NCI-H146 (cell line): ENCODE measurements around the gene KCNS3.

Experiments
- DNase-seq: peaks from one replicate; lab custom pipeline; 2025; lab: John Stamatoyannopoulos, UW

KCNS3 gene

DNA sequence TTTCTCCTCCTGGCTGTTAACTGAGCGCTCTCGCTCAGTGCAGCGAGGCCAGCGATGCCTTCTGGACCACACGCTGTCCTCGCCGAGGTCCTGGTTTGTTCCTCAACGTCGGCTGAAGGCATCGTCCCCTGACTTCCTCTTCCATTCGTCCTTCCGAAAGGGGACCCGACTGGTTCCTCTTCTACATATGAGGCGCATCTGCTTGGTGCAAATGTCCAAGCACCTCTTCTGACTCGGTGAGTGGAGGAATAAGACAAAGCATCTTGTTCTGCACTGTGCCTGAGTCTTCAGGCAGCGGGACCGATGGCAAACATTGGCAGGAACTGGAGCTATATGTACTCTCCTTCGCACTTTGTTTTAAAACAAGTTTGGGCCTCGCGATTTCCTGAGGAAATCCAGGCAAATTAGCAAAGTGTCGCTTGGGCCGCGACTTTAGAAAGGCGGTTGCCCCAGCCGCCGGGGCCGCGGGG, 621 bp upstream of the KCNS3 start:
- DNase-seq: peak; percentile 8

DNA sequence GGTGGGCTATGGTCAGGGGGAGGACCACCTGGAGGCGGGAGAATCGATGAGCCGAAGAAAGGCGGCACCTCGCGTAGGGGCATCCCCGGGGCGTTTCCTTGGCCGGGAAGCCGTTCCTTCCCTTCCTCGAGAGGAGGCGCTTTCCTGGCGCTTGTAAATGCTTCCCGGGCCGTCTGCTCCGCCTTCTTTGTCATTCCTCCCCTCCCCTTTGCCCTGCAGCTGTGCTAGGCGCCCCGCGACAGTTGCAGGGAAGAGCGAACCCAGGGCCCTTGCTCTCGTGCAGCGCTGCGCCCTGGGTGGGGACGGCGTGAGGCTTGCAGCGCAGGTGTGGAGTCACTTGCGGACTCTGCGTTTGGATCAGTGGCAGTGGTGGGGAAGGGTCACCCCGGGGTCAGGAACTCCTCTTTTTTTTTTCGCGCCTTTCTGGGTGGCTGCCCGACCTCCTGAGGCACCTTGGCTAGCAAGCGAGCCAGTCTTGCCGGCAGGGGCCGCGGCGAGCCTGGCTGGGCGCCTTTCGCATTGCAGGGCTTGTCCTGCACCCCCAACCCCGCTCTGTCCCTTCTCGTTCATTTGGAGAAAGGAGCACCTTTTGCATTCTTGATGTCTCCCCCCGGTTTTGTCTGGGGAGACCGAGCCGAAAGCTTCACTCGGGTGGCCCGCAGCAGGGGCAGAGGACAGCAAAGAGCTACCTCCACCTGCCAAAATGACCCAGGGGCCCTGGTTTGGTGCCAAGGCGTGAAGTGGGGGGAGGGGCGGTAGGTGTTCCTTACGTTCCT, 858 bp downstream of the KCNS3 start:
- DNase-seq: peak; percentile 52

DNA sequence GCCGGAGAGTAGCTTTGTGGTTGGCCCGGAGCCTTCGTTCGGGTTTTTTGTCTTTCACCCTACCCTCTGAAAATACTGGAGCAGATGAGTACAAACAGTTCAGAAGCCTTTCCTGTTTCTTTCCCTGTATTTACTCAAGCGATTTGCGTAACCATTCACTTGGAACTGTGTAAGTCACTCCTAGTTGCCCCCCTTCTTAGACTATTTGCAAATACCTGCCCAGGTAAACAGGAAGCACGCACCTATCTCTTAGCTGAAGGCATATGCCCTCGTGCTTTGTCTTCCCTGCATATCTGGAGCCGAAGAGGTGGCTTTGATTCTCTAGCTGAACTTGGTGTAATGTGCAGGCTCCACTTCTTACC, 1.4 kb downstream of the KCNS3 start:
- DNase-seq: no peak

DNA sequence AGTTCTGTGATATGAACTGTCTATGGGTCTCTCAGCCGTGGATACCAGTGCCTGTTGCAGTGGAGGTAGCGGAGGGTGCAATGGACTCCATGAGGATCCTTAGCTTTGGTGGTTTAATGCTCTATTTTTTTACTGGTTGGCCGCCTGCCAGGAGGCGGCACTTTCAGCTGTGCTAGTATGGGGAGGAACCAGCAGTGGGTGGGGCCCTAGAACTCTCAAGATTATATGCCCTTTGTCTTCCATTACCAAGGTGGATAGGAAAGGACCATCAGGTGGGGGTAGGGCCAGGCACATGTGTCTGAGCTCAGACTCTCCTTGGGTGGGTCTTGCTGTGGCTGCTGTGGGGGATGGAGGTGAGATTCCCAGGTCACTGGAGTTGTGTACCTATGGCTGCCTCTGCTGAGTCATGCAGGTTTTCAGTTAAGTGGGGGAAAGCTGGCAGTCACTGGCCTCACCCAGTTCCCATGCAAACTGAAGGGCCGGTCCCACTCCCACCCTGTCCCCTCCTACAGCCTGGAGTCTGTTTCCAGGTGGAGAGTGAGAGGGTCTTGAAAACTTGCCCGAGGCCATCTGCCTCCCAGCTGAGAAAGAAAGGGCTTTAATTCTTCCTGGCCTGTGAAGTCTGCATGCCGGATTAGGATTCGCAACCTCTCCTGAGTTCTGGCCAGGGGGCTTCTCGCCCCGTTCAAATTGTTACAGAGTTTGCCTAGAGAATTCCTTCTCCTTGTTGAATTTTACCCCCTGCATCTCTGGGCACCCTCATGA, 14.5 kb downstream of the KCNS3 start:
- DNase-seq: no peak

DNA sequence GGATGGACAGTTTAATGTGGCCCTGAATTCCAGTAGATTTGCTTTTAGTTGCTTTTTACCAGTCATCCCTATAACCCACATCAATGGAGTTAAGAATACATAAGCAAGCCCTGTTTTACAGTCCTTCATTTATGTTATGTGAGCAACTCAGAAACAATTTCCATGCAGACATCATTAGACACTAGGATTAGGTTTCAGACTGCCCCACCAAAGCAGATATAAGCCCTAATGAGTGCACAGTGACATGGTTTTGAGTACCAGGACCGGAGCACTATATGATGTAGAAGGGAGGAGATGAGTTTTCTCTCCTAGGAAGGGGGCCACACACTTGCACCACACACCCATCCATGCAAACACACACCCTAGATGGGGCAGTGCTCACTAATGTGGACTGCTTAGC, 15.5 kb downstream of the KCNS3 start:
- DNase-seq: no peak

DNA sequence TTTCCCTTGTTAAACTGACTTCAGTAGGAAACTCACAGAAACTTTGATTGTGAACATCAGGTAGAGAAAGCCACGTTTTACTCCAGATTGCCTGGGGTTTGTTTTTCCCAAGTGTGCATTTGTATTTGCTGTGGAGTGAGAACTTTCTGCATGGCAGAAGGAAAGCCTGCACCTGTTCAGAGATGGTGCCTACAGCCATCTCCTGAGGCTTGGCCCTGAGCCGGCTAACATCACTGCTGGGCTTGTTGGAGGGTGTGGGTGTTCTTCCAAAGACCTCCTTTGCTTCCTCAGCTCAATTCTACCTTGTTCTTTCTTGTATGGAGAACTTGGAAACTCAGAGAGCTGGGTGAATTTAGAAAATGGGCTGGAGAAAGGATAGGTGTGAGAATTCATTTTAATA, 16.1 kb downstream of the KCNS3 start:
- no peak for DNase-seq

DNA sequence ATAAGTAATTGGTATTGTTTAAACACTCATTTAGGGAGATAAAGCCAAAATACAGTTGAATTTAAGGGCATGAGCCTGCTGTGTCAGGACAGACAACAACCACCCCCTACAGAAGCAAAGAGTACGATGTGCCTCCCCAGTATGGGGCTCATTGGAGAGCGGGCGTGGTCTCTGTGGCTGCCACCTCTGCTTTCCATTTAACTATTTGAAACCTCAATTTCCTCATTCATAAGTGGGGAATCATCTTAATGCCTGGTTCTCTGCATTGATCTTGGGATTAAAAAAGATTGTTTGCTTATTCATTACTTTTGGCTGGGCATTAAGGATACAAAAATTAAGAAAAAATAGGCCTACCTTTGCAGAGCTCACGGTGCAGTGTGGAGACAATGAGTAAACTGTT, 21.4 kb downstream of the KCNS3 start:
- DNase-seq: no peak

DNA sequence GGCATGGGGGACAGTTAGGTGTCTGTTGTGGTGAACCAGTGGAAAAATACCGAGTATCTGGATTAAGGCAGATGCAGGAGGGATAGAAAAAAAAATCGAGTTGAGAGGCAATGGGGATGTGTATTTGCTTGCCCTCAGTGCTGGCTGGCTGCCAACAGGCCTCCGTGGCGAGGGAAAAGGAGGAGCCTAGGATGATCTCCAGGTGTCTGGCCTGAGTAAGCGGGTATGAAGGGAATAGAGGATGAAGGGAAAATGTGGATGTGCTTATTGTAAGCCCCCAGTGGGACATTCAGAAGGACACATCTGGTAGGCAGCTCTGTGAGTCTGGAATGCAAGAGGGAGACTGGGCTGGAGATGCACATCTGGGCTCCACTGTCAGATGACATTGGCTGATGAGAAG, 22.8 kb downstream of the KCNS3 start:
- peak; percentile 36 for DNase-seq

DNA sequence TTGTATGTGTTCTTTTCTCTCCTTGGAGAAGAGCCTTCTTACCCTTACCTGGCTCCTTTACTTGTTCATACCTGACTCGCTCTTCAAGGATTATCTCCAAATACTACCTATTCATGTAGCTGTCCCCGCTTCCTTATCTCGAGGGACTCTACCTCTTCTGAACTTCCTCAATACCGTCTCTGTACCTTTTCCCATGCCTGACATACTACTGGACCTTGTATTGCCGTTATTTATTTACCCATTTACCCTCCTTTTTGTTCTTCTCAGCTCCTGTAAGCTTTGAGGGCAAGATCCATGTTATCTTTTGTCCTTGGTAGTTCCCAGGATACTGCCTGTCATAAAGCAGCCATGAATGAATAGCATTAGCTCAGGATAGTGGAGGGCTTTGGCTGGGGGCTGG, 32.5 kb downstream of the KCNS3 start:
- DNase-seq: no peak

DNA sequence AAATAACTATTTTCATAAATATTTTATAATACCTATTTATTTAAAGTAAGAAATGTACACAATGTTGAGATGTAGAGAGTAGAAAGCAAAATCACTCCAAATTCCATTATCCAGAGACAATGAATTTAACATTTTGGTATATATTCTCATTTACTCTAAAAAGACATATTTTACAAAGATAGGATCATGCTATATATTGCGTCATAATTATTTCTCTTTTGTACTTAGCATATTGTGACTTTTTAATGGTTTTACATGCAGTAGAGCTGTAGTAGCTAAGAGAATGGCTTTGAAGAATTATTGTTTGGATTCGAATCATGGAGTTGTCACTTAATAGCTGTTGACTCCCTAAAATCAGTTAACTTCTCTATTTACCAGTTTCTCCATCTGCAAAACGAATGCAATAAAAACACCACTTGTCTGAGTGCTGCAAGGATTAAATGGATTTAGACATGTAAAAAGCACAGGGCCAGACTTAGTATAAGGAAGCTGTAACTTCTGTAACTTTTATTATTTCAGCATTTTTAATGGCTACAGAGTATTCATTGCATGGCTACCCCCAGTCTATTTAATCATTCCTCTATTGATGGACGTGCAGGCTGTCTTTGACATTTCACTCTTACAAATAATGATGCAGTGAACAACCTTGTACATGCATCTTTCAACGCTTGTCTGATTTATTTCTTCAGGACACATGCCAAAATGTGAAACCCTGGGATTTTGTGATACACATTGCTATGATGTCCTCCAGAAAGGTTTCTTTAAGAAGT, 33.2 kb downstream of the KCNS3 start:
- no peak for DNase-seq

DNA sequence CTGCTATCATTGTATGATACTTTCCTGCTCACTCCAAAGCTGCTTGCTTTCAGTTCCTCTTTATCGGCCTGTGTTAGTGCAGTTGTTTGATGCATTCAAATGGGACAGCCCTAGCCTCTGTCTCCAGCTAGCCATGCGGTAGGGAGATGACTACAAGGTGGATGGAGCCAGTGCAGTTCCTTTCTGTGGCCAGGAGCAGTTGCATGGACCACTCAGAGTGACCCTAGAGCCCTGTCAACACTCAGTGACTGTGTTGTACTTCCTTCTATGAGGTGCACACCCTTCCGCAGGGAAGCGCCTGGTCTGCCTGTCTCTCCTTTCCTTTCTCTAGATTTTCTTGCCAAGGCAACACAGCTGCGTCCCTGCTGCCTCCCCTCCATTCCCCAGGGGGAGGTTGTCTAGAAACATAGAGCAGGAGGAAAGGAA, 33.8 kb downstream of the KCNS3 start:
- no peak for DNase-seq

DNA sequence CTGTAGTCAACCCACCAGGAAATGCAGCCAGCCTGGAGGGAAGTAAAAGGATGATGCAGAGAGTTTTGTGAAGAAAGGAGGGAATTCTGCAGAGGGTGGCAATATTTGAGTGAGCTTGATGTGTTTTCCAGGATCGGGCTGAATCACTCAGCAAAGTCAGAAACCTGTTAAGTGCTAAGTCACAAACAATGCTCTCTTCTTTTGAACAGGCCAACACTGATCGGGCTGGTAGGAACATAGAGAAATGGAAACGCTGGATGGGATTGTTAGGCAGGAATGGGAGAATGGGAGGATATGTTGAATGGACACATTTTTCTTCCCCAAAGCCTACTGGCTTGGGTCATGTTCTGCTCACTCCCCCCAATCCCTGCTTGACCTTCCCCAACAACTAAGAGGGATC, 36.6 kb downstream of the KCNS3 start:
- DNase-seq: no peak

DNA sequence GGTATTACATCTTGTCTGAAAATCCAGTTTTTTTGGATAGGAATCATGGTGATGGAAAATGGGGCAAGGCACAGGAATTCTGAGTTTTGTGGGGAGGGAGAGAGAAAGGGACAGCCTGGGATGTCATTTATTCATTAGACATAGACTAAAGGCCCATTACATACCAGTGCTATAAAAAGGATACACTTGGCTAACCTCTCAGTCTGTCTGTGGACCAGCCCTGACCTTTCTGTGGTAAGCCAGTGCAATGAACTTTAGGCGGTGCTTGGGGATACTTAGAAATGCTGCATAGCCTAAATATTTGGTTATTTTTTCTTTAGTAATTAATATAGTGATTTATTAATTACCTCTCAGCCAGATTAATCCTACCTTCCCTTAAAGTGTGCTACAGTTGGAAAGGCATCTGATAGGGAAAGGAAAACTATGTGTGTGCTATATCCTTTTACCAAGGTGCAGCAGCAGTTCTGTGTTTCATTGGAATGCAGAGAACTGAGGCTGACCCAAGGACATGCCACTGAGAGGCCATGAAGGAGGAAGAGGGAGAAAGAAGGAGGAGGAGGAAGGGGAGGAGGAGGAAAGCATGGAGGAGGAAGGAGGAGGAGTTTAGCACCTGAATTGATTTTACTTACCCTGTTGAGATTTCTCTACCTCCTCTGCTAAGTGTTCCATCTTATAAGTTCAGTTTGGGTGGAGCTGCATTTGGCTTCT, 37.5 kb downstream of the KCNS3 start:
- DNase-seq: no peak

DNA sequence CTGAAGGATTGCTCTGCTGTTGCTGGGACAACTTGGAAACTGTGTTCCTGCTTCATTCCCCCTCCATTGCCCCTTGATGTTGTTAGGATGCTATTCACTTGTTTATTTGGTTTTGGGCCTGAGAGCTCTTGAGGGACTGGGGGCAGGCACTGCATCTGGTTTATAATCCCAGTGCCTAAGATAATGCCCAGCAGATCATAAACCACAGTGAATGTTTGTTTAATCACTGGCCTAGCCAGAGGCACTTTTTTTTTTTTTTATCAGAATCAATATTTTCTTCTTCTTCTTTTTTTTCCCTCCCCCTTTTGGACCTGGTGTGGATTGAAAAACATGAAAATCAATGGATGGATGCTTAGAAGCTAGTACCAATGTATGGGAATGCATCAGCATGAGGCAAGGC, 38.1 kb downstream of the KCNS3 start:
- DNase-seq: no peak

DNA sequence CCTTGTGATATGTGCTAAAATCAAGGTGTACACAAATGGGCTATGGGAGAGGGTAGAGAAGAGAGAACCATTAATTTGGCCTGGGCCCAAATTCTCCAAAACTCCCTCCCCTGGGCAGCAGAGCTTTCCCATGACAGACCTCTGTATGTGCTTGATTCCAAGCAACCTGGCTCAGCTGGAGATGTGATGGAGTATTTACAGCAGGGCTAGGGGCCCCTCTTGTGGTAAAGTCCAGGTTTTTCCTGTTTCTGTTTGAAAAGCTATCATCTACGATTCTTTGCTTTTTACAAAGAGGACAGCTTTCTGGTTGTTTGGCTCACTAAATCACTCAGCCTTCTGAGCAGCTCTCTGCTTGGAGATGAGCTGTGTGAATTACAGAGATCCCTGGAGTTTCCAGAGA, 40.3 kb downstream of the KCNS3 start:
- no peak for DNase-seq

DNA sequence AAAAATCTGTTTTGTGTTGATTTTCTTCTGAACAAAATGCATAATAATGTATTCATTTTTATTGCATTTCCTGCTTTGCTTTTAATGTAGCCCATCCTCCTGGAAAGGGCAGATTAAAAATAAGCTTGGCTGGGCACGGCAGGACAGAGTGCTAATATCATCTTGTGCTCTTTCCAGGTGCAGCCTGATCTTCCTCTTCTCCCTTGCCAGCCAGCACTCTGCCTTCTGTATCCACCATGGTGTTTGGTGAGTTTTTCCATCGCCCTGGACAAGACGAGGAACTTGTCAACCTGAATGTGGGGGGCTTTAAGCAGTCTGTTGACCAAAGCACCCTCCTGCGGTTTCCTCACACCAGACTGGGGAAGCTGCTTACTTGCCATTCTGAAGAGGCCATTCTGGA, 52.3 kb downstream of the KCNS3 start:
- DNase-seq: no peak

DNA sequence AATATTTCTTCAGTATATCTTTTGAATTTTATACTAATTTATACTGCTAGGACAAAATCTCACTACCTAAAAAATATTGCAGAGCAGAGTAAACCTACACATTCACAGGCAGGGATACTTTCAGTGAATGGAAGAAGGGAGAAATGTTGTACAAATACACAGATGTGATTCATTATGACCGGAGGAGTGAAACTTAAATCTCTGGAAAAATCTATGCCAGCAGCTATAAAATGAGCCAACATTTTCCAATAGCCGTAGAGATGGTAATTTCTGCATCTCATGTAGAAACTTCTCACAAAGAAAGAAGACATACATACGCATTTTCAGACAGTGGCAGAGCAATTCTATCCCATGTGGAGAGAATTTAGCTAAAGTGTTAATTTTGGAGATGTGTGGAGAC, 54.8 kb downstream of the KCNS3 start:
- DNase-seq: no peak

DNA sequence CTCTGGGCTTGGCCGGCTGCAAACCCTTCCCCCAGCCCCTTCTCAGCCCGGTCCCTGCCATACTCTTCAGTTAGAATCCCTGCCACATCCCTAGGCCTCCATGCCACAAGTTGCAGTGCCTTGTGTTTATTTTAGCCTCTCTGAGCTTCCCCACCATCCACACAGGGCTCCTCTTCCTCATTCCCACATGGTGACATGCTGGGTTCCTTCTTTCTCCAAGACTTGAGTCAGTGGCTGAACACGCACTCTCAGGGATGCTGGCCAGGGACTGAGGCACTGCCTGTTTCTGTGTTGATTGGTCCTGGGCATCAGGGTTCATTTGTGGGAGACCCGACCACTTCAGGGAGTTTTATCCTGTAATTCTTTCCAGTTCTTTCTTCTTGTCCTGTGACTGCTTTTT, 56.3 kb downstream of the KCNS3 start:
- DNase-seq: no peak

DNA sequence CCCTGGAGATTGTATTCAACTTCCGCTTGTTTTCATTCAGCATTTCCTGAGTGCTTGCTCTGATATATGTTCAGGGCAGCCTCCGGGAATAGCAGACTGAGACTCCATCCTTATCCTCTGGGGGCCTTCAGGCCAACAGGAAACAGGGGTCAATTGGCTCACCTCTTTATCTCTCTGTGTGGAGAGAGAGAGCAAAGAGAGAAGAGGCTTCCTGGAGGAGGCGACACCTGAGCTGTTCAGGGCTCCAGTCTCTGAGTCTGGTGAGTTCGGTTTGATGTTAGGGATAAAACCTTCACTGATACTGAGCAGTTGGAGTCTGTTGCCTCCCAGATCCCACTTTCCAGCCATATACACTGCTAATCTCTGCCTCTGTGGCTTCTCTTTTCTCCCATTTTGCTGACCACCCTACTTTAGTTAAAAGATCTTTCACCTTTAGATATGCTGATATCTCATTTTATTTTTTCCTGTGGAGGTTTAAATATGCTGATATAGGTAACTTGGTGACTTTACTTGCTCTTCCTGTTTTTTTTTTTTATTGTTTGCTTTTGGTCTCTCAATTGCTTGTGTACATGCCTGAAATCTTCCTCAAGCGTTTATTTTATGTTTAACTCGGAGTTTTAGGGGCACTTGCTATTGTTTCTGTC, 56.9 kb downstream of the KCNS3 start:
- DNase-seq: no peak

DNA sequence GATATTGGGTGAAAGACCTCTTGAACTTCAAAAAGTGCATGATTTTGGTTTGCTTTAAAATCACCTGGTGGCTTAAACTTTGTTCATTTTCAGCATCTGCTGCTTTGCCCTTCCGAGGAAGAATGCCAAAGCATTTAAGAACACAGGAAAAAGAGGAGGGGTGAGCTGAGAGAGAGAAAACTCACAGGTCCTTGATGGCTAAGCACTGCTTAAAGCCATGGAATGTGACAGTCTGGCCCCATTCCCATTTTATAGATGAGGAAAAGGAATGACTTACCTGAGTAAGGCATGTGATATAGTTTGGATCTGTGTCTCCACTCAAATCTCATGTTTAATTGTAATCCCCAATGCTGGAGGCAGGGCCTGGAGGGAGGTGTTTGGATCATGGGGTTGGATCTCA, 58.1 kb downstream of the KCNS3 start:
- no peak for DNase-seq

DNA sequence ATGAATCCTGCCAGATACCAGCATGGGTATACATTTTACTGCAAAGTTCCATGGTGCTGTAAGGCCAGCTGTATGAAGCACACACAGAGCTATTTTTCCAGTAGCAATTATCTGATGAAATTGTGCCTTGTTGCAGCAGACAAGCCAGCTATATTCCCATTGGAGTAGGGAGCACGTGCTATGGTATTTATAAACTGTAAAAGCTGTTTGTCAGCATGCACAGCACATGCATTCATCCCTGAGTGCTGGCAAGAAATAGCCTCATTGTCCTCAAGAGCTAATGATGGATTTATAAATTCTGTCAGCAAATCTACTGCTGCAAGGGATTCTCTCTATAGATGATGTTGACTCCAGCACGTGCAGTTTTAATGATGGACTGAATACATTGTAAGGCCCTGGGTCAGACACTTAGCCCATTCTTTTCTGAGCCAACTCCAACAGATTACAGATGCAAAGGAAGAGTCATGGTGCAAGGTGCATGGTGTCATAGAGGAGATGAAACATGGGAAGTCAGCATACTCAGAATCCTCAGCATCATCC, 61.7 kb downstream of the KCNS3 start:
- DNase-seq: no peak
